CD4-positive, alpha-beta memory T cell (primary cell): ENCODE results near the gene PDE4B. TPM values are rescaled to one million over a fixed set of nuclear protein-coding genes. Genes with fewer than 3 reads are reported as not detected.

ENCODE experiments used
- CTCF ChIA-PET: fragments of 350-600 bp; sonication (Branson Sonifier 250); formaldehyde crosslinking; loops from one replicate; lab custom pipeline; 2021; ENCODE audit warnings: inconsistent platforms; ENCODE audit not compliant: partially characterized antibody; lab: Charles Lee
- POLR2A ChIA-PET: fragments of 350-600 bp; sonication (Branson Sonifier 250); formaldehyde crosslinking; loops from one replicate; lab custom pipeline; 2021; ENCODE audit not compliant: partially characterized antibody; lab: Charles Lee
- DNase-seq, 5 donors: peaks; one replicate each; pipeline versions ENCODE4 v3.0.0 to v3.0.0-alpha.2; 2020 to 2022; ENCODE audit warnings: mixed read lengths in 1 of 5
- H3K27ac ChIP-seq: one replicate; pipeline ENCODE4 v1.7.0; 2013; ENCODE audit warnings: low read depth, low read length
- H3K27me3 ChIP-seq: 2 replicates; pipeline ENCODE4 v1.7.0; 2013; ENCODE audit warnings: mild to moderate bottlenecking, low read length, moderate library complexity; ENCODE audit not compliant: insufficient read depth
- H3K36me3 ChIP-seq: 2 replicates; pipeline ENCODE4 v1.7.0; 2013; ENCODE audit warnings: mild to moderate bottlenecking, low read length, moderate library complexity; ENCODE audit not compliant: insufficient read depth
- H3K4me1 ChIP-seq: 2 replicates; pipeline ENCODE4 v1.7.0; 2013; ENCODE audit warnings: mild to moderate bottlenecking, low read length, moderate library complexity; ENCODE audit not compliant: insufficient read depth
- H3K4me3 ChIP-seq, 2 donors: one replicate each; pipeline ENCODE4 v1.7.0; 2013; ENCODE audit warnings: low read length in 2 of 2, mild to moderate bottlenecking in 1 of 2
- H3K9me3 ChIP-seq, 2 donors: one replicate each; pipeline ENCODE4 v1.7.0; 2013; ENCODE audit warnings: low read length in 2 of 2, control low read depth in 1 of 2; ENCODE audit not compliant: control insufficient read depth in 1 of 2
- H3K27ac Mint-ChIP-seq, 7 donors: one replicate each; pipeline ENCODE4 v1.8.0; 2020 to 2021; ENCODE audit warnings: mixed read lengths in 7 of 7, mild to moderate bottlenecking in 6 of 7, inconsistent platforms in 3 of 7, moderate library complexity in 3 of 7
- H3K27me3 Mint-ChIP-seq, 2 donors: one replicate each; pipeline ENCODE4 v1.8.0; 2020 to 2021; ENCODE audit warnings: mixed read lengths in 2 of 2
- H3K36me3 Mint-ChIP-seq, 2 donors: one replicate each; pipeline ENCODE4 v1.8.0; 2020 to 2021; ENCODE audit warnings: mixed read lengths in 2 of 2, inconsistent platforms in 1 of 2, mild to moderate bottlenecking in 1 of 2
- H3K4me1 Mint-ChIP-seq, 4 donors: one replicate each; pipeline ENCODE4 v1.8.0; 2020 to 2021; ENCODE audit warnings: mixed read lengths in 4 of 4, mild to moderate bottlenecking in 1 of 4
- H3K4me3 Mint-ChIP-seq, 8 donors: one replicate each; pipeline ENCODE4 v1.8.0; 2020 to 2021; ENCODE audit warnings: mixed read lengths in 8 of 8, mild to moderate bottlenecking in 7 of 8, moderate library complexity in 6 of 8, inconsistent platforms in 3 of 8
- H3K9me3 Mint-ChIP-seq, 8 donors: one replicate each; pipeline ENCODE4 v1.8.0; 2020 to 2021; ENCODE audit warnings: mixed read lengths in 8 of 8, mild to moderate bottlenecking in 5 of 8, inconsistent platforms in 3 of 8, moderate library complexity in 1 of 8
- intact Hi-C: fragments of 100-400 bp; cut with micrococcal nuclease; formaldehyde crosslinking; loops from one replicate; pipeline ENCODE4 v1.15.1; 2023
- polyA plus RNA-seq, 2 donors: library from polyadenylated mRNA; unstranded; fragments of 300-500 nt; fragmentation: Illumina TruSeq; gene quantifications; one replicate each; pipeline ENCODE4 v1.2.3, GENCODE V29; 2021
- total RNA-seq, 2 experiments: library from RNA; stranded (reverse); gene quantifications; one replicate each; pipeline ENCODE4 v1.2.3, GENCODE V29; 2021

PDE4B gene
- total and polyA plus RNA-seq, 4 experiments from 2014 or later, result 33.8 to 116 (median 40.7) TPM

DNA sequence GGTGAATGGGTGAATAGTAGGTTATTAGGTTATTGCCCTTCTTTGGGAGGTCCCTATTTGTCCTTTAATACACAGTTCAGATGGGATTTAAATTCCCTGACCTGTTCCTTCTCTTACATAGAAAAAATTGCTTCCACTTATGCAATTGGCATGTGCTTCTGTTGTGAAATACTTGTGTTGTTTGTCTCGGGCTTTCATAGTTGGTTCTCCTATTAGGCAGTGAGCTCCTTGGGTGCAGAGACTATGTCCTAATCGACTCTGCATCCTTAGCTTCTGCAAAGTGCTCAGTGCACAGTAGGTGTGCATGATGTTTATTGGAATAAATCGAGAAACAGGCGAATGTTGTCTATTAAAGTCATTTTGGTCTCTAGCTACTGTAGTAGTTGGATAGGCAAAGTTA, 1.3 kb upstream of the PDE4B start:
- no peaks in the 10 kb centered on the region for H3K36me3 Mint-ChIP-seq

DNA sequence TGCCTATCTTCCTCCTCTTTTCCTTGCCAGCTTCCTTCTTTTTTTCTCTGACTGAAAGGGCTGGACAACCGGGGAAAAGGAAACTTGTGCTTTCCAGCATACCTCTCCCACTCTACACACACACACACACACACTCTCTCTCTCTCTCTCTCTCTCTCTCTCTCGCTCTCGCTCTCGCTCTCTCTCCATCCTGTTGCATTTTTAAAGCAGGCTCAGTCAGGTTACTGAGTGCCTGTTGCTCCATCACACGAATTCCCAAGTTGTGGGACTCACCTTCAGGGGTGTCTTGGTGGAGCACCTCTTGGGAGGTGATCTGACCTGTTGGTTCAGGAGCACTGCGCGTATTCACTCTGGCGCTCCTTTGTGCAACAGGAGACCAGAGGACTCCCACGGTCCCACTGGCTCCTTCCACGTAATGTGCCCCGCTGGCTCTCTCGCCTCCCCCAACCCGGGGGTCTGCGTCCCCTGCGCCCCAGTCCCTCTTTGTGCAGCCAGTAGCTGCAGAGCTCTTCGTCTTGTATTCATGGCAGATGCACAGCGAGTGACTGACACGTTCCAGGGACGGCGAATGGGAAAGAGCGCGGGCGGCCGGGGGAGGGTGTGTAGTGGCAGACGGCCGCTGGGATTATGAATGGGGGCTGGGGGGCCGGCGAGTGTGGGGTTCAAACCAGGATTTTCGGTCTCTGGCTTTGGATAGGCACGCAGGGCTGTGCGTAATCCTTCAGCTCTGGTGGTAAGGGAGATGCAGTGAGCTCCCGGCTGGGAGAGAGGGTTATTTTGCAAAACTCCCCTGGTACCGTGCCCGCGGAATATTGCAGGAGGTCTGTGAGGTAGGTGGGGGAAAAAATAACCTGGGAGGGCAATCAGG, 660 bp upstream of the PDE4B start:
- Histone ChIP-seq H3K36me3 (no peaks in the 10 kb centered on the region), H3K9me3 (no peaks in the 10 kb centered on the region), H3K27me3 (peaks cover 3% of the 10 kb centered on the region), H3K4me1 (no peaks in the 10 kb centered on the region), H3K4me3 (no peak overlapping the region), H3K27ac (no peak overlapping the region)
- peaks cover 0 to 6% (median 2%) of the 10 kb centered on the region in 4 donors for H3K4me1 Mint-ChIP-seq
- no peak overlapping the region for H3K4me3 Mint-ChIP-seq
- peak in 1 of 5 donors; percentile 14 for DNase-seq
- intact Hi-C loops, result no loop called here
- POLR2A ChIA-PET, result no interaction called here
- peaks cover 0 to 12% (median 6%) of the 10 kb centered on the region in 8 donors for H3K9me3 Mint-ChIP-seq
- no peaks in the 10 kb centered on the region for H3K36me3 Mint-ChIP-seq
- CTCF ChIA-PET, result no interaction called here
- peaks cover 27 to 30% of the 10 kb centered on the region in 2 donors for H3K27me3 Mint-ChIP-seq
- no peak overlapping the region for H3K27ac Mint-ChIP-seq

More for the DNA sequence above, 1.3 kb upstream of the PDE4B start:
- ChIA-PET CTCF (no interaction called here), POLR2A (no interaction called here)
- DNase-seq, result no peak
- no peaks in the 10 kb centered on the region for H3K4me1 ChIP-seq
- H3K27ac ChIP-seq, result no peak overlapping the region
- intact Hi-C loops, result no loop called here
- H3K4me3 ChIP-seq, result no peak overlapping the region
- peaks cover 0 to 12% (median 6%) of the 10 kb centered on the region in 8 donors for H3K9me3 Mint-ChIP-seq
- no peak overlapping the region for H3K4me3 Mint-ChIP-seq
- H3K27me3 ChIP-seq, result peaks cover 3% of the 10 kb centered on the region
- peaks cover 27 to 30% of the 10 kb centered on the region in 2 donors for H3K27me3 Mint-ChIP-seq
- no peak overlapping the region for H3K27ac Mint-ChIP-seq
- H3K4me1 Mint-ChIP-seq, result peaks cover 0 to 6% (median 2%) of the 10 kb centered on the region in 4 donors
- H3K9me3 ChIP-seq, result no peaks in the 10 kb centered on the region
- H3K36me3 ChIP-seq, result no peaks in the 10 kb centered on the region

DNA sequence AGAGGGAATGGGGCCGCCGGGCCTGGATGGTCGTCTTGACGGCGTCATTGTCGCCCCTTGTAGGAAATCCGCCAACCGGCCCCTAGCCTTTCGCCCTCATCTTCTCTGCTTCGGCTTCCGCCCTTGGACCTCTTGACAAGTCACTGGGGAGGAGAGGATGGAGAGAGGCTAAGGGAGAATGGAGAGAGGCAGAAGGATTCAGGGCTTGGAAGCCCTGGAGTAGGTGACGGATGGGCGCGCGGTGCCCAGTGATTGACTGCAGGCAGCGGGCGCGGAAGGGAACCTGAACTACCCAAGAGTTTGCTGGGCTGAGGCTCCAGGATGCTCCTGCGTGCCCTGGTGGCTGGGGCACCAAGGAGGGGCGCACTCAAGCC, 651 bp downstream of the PDE4B start:
- H3K4me1 Mint-ChIP-seq, result peaks cover 0 to 6% (median 2%) of the 10 kb centered on the region in 4 donors
- H3K36me3 Mint-ChIP-seq, result no peaks in the 10 kb centered on the region
- CTCF ChIA-PET, result no interaction called here
- no peak overlapping the region for H3K4me3 Mint-ChIP-seq
- no peaks in the 10 kb centered on the region for H3K9me3 ChIP-seq
- H3K27me3 Mint-ChIP-seq, result peaks cover 27 to 30% of the 10 kb centered on the region in 2 donors
- no peak overlapping the region for H3K4me3 ChIP-seq
- peaks cover 0 to 12% (median 6%) of the 10 kb centered on the region in 8 donors for H3K9me3 Mint-ChIP-seq
- peak in 1 of 5 donors; percentile 13 for DNase-seq
- intact Hi-C loops, result no loop called here
- no peak overlapping the region for H3K27ac ChIP-seq
- no peaks in the 10 kb centered on the region for H3K36me3 ChIP-seq
- H3K27ac Mint-ChIP-seq, result no peak overlapping the region
- POLR2A ChIA-PET, result no interaction called here
- no peaks in the 10 kb centered on the region for H3K4me1 ChIP-seq
- H3K27me3 ChIP-seq, result peaks cover 3% of the 10 kb centered on the region

DNA sequence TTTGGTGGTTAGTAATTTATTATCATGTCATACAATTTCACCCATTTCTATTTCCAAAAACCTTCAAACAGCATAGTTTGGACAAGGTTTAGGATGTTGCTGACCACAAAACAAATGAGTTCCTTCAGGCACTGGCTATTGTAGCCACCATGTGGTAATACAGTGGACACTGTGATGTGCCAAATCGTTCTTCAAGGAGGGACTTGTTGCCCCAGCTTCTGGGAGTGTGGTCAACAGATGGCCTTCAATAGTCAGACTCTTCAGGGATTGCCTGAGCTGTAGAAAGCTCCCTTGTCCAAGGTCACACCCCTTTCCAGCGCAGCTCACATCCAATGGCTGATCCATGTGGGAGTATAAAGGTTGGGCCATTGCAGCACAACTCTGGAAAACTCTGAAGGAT, 2.6 kb downstream of the PDE4B start:
- ChIA-PET CTCF (no interaction called here), POLR2A (no interaction called here)
- Mint-ChIP-seq H3K27me3 (peaks cover 29 to 31% of the 10 kb centered on the region in 2 donors), H3K4me3 (no peak overlapping the region), H3K9me3 (peaks cover 0 to 5% (median 1%) of the 10 kb centered on the region in 8 donors), H3K4me1 (peaks cover 0 to 6% (median 2%) of the 10 kb centered on the region in 4 donors), H3K27ac (no peak overlapping the region), H3K36me3 (no peaks in the 10 kb centered on the region)
- Histone ChIP-seq H3K27ac (no peak overlapping the region), H3K9me3 (no peaks in the 10 kb centered on the region), H3K36me3 (no peaks in the 10 kb centered on the region), H3K4me3 (no peak overlapping the region), H3K4me1 (no peaks in the 10 kb centered on the region), H3K27me3 (peaks cover 3% of the 10 kb centered on the region)
- intact Hi-C loops, result no loop called here
- DNase-seq, result no peak

DNA sequence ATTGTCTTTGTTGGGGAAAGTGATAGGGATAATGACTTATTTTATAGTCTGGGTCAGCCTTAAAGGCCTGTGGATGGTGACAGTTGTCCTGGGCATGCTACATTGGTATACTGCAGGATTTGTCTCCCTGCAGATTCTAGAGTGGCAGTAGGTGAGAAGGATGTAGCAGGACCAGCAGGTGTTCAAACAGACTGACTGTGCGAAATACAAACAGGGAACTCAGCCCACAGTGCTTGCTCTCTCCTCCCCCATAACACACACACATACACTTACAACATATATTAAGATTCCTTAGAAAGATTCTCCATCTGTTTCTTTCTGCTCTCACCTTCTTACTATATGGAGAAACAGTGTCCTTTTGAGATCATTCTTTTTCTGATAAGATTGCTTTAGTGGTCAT, 6.9 kb downstream of the PDE4B start:
- ChIA-PET POLR2A (no interaction called here), CTCF (no interaction called here)
- Mint-ChIP-seq H3K36me3 (no peaks in the 10 kb centered on the region), H3K9me3 (peaks cover 0 to 3% (median 0%) of the 10 kb centered on the region in 8 donors), H3K4me1 (no peaks in the 10 kb centered on the region), H3K27ac (no peak overlapping the region), H3K27me3 (peaks cover 8 to 18% of the 10 kb centered on the region in 2 donors), H3K4me3 (no peak overlapping the region)
- H3K36me3 ChIP-seq, result no peaks in the 10 kb centered on the region
- no peak overlapping the region for H3K27ac ChIP-seq
- H3K9me3 ChIP-seq, result no peaks in the 10 kb centered on the region
- no peaks in the 10 kb centered on the region for H3K27me3 ChIP-seq
- no peaks in the 10 kb centered on the region for H3K4me1 ChIP-seq
- no peak for DNase-seq
- H3K4me3 ChIP-seq, result no peak overlapping the region
- intact Hi-C loops, result no loop called here

DNA sequence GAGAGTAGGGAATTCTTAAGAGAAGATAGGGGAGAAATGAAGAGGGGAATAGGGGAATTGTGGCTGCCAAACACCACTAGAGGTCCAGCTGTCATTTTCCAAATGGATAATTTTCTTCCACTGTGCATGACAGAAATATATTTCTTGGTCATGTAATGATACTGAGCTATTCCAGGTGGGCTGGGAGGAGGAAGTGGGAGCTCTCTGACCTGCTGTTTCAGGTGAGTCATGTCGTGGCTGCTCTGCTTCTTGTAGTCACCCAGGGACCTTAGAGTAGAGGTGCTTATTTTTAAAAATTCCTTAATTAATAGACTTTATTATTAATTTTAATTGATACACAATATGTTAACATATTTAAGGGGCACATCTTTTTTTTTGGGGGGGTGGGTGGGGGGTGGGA, 11.9 kb downstream of the PDE4B start:
- Histone ChIP-seq H3K9me3 (no peaks in the 10 kb centered on the region), H3K4me3 (no peak overlapping the region), H3K36me3 (no peaks in the 10 kb centered on the region), H3K27me3 (no peaks in the 10 kb centered on the region), H3K27ac (no peak overlapping the region), H3K4me1 (no peaks in the 10 kb centered on the region)
- Mint-ChIP-seq H3K36me3 (no peaks in the 10 kb centered on the region), H3K27me3 (peaks cover 12 to 18% of the 10 kb centered on the region in 2 donors), H3K4me1 (no peaks in the 10 kb centered on the region), H3K27ac (no peak overlapping the region), H3K4me3 (no peak overlapping the region), H3K9me3 (peaks cover 0 to 2% (median 0%) of the 10 kb centered on the region in 8 donors)
- ChIA-PET CTCF (no interaction called here), POLR2A (no interaction called here)
- intact Hi-C loops, result no loop called here
- DNase-seq, result no peak

DNA sequence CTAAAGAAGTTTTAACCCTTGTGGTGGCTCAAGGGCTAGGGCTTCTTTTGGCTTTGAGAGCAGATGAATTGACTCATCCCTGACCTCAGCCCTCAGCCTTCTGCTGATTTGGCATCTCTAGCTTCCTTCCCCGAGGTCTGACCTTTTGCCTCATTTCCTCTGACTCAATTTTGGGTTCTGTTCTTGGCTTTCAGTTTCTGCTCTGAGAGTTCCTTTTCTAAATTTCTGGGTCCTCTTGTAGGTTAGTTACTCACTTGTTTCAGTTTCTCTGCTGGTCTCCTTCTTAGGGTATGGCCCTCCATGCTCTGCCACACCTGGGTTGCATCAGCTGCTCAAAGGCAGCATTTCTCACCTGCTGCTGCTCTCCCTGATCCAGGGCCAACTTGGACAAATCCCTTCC, 19.4 kb downstream of the PDE4B start:
- Histone ChIP-seq H3K4me1 (peaks cover 7% of the 10 kb centered on the region), H3K27ac (no peak overlapping the region), H3K4me3 (no peak overlapping the region), H3K9me3 (no peaks in the 10 kb centered on the region), H3K27me3 (no peaks in the 10 kb centered on the region), H3K36me3 (no peaks in the 10 kb centered on the region)
- ChIA-PET POLR2A (no interaction called here), CTCF (interaction anchor here (1.4 kb wide), 1 partner anchor 10 kb away, joined by 3 read pairs; no protein-coding TSS in a partner anchor)
- H3K27me3 Mint-ChIP-seq, result peaks cover 9% of the 10 kb centered on the region in 2 donors
- peak overlapping the region in 3 of 8 donors; percentile 3 to 52 (median 28) for H3K4me3 Mint-ChIP-seq
- H3K36me3 Mint-ChIP-seq, result no peaks in the 10 kb centered on the region
- H3K27ac Mint-ChIP-seq, result peak overlapping the region in 2 of 7 donors; percentile 0 to 66
- intact Hi-C loops, result no loop called here
- DNase-seq, result peak in 1 of 5 donors; percentile 3
- H3K4me1 Mint-ChIP-seq, result peaks cover 3 to 6% (median 4%) of the 10 kb centered on the region in 4 donors
- H3K9me3 Mint-ChIP-seq, result no peaks in the 10 kb centered on the region
